Cardiac muscle cell (in vitro differentiated cells and primary cell): ENCODE measurements around the gene MLIP. TPM values are rescaled to one million over a fixed set of nuclear protein-coding genes. Genes with fewer than 3 reads are reported as not detected.

Experiments used
- DNase-seq, 2 donors: peaks; one replicate each; pipeline versions ENCODE4 v3.0.0 to v3.0.0-alpha.2; 2010 to 2017; ENCODE audit warnings: low read depth in 1 of 2, low spot score in 1 of 2
- H3K27ac ChIP-seq: fragments of 200-600 bp; sonication (generic); 2 replicates; pipeline ENCODE4 v1.5.1; 2016
- H3K27me3 ChIP-seq: fragments of 200-600 bp; sonication (generic); 2 replicates; pipeline ENCODE4 v1.6.0; 2016; ENCODE audit warnings: control low read depth
- H3K36me3 ChIP-seq: fragments of 200-600 bp; sonication (generic); 2 replicates; pipeline ENCODE4 v1.5.1; 2016; ENCODE audit warnings: control low read depth
- H3K4me1 ChIP-seq: fragments of 200-600 bp; sonication (generic); 2 replicates; pipeline ENCODE4 v1.8.1; 2017; ENCODE audit warnings: low read depth, mild to moderate bottlenecking, mixed run types
- H3K4me3 ChIP-seq: fragments of 200-600 bp; sonication (generic); 2 replicates; pipeline ENCODE4 v1.5.1; 2016; ENCODE audit warnings: mild to moderate bottlenecking
- H3K9me3 ChIP-seq: fragments of 200-600 bp; sonication (generic); 2 replicates; pipeline ENCODE4 v1.5.1; 2017; ENCODE audit warnings: low read depth, mild to moderate bottlenecking, control low read depth
- CTCF ChIP-seq: IDR thresholded peaks from 2 replicates; pipeline ENCODE4 v1.5.1; 2012; ENCODE audit warnings: low read depth, mild to moderate bottlenecking, low read length
- polyA plus RNA-seq: library from polyadenylated mRNA; unstranded; fragments of >200 nt; fragmentation: Nextera tagmentation; extraction: Ambion mirVana; gene quantifications from 2 replicates; pipeline ENCODE4 v1.2.1, GENCODE V29; 2016
- total RNA-seq: library from RNA; depleted of rRNA; stranded (reverse); fragments of >200 nt; gene quantifications from 2 replicates; pipeline ENCODE4 v1.2.3, GENCODE V29; 2016

Gene MLIP
- total and polyA plus RNA-seq, 2 experiments from 2014 or later = 60.5 to 68.9 TPM

GRCh38 chr6:54264581-54265272 lies 153.5 kb downstream of the MLIP start:
- Histone ChIP-seq H3K9me3 (no peaks in the 10 kb centered on the region), H3K4me1 (no peaks in the 10 kb centered on the region), H3K4me3 (no peak overlapping the region), H3K27me3 (no peaks in the 10 kb centered on the region), H3K27ac (no peak overlapping the region), H3K36me3 (no peaks in the 10 kb centered on the region)
- TF ChIP-seq CTCF = no peak
- DNase-seq = no peak

GRCh38 chr6:54266400-54266923 lies 155.2 kb downstream of the MLIP start:
- TF ChIP-seq CTCF = no peak

GRCh38 chr6:54267798-54268197 lies 156.6 kb downstream of the MLIP start:
- peak; percentile 72 to 73 for DNase-seq
- no peaks in the 10 kb centered on the region for H3K9me3 ChIP-seq
- no peak overlapping the region for H3K27ac ChIP-seq
- TF ChIP-seq CTCF = peak; percentile 67
- H3K4me1 ChIP-seq = no peaks in the 10 kb centered on the region
- H3K36me3 ChIP-seq = no peaks in the 10 kb centered on the region
- no peaks in the 10 kb centered on the region for H3K27me3 ChIP-seq
- no peak overlapping the region for H3K4me3 ChIP-seq

More at GRCh38 chr6:54266400-54266923, 155.2 kb downstream of the MLIP start:
- Histone ChIP-seq H3K27ac (no peak overlapping the region), H3K9me3 (no peaks in the 10 kb centered on the region), H3K4me3 (no peak overlapping the region), H3K36me3 (no peaks in the 10 kb centered on the region), H3K4me1 (no peaks in the 10 kb centered on the region), H3K27me3 (no peaks in the 10 kb centered on the region)
- DNase-seq = no peak

- Histone ChIP-seq H3K9me3 (no peaks in the 10 kb centered on the region), H3K27ac (no peak overlapping the region)
Measured at GRCh38 chr6:54273214-54273820, 162.1 kb downstream of the MLIP start.

GRCh38 chr6:54274383-54274782 lies 163.1 kb downstream of the MLIP start:
- H3K9me3 ChIP-seq = no peaks in the 10 kb centered on the region

More at GRCh38 chr6:54273214-54273820, 162.1 kb downstream of the MLIP start:
- Histone ChIP-seq H3K4me3 (no peak overlapping the region), H3K4me1 (no peaks in the 10 kb centered on the region), H3K36me3 (no peaks in the 10 kb centered on the region), H3K27me3 (no peaks in the 10 kb centered on the region)
- no peak for TF ChIP-seq CTCF
- peak in 1 of 2 donors; percentile 7 for DNase-seq

More at GRCh38 chr6:54274383-54274782, 163.1 kb downstream of the MLIP start:
- no peak for DNase-seq
- Histone ChIP-seq H3K4me1 (no peaks in the 10 kb centered on the region), H3K36me3 (no peaks in the 10 kb centered on the region), H3K27ac (no peak overlapping the region), H3K4me3 (no peak overlapping the region), H3K27me3 (no peaks in the 10 kb centered on the region)
- no peak for TF ChIP-seq CTCF
